ENCODE results near the gene HNRNPA3. TPM values are rescaled to one million over a fixed set of nuclear protein-coding genes. Genes with fewer than 3 reads are reported as not detected.

HNRNPA3 gene
- total RNA-seq, 1 experiment from 2014 or later: 406 TPM

DNA sequence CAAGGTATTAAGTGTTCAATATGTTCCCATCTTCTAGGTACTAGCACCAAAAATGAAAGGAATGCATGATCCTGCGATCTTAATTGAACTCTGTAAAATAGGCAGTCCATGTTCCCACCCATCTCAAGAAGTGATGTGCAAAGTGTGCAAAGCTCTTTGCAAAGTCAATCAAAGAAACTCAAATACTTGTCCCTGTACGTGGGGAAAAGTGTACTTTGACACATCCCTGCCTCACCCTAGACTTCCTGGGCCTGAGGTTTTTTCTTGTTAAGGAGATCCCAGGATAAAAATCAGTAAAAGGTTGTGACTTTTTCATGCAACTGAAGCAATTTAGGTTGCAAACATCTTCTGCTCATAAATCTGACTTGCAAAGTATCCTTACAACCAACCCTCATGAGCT lies 25.3 kb downstream of the HNRNPA3 start (continued):
- TF ChIP-seq STAT6 (CRISPR knock-in tag; conservative IDR thresholded peaks at IDR 0.05; ENCODE audit: low read depth): no peak

- no peak for ATAC-seq
- H3K9me3 Mint-ChIP-seq: no peaks in the 10 kb centered on the region
- H3K4me1 Mint-ChIP-seq: peaks cover 41% of the 10 kb centered on the region
- H3K27ac Mint-ChIP-seq: no peak overlapping the region; the same call in 1 of the 2 replicates
- no peaks in the 10 kb centered on the region for H3K27me3 Mint-ChIP-seq (ENCODE audit: low read depth)
- ChIA-PET POLR2A (interaction anchor here (1.1 kb wide), 1 partner anchor 17 kb away, joined by 3 read pairs; no protein-coding TSS in a partner anchor), CTCF (interaction anchor here (1.2 to 2.0 kb wide), 2 partner anchors 16 to 74 kb away, joined by 5 to 10 read pairs; no protein-coding TSS in a partner anchor)
- no peak for DNase-seq (ENCODE audit: low spot score)
- H3K36me3 Mint-ChIP-seq: no peaks in the 10 kb centered on the region
- TF ChIP-seq ZNF138 (CRISPR knock-in tag; conservative IDR thresholded peaks at IDR 0.05): no peak
- TF ChIP-seq ZBTB21 (CRISPR knock-in tag; IDR thresholded peaks at IDR 0.05; ENCODE audit: borderline replicate concordance): no peak
- no peak for TF ChIP-seq GTF2I (CRISPR knock-in tag; conservative IDR thresholded peaks at IDR 0.05)
- TF ChIP-seq ZNF263 (CRISPR knock-in tag; IDR thresholded peaks at IDR 0.05; ENCODE audit: low read depth): no peak
- TF ChIP-seq OVOL2 (CRISPR knock-in tag; IDR thresholded peaks at IDR 0.05; ENCODE audit: borderline replicate concordance): no peak
- TF ChIP-seq SP1 (CRISPR knock-in tag; conservative IDR thresholded peaks at IDR 0.05): no peak
- no peak for TF ChIP-seq TEAD1 (CRISPR knock-in tag; IDR thresholded peaks at IDR 0.05)
- no peak for TF ChIP-seq NR3C1 (CRISPR knock-in tag; conservative IDR thresholded peaks at IDR 0.05; ENCODE audit: low read depth)
- TF ChIP-seq RELA (CRISPR knock-in tag; IDR thresholded peaks at IDR 0.05; ENCODE audit: borderline replicate concordance): no peak
- no peak for TF ChIP-seq ETV6 (CRISPR knock-in tag; IDR thresholded peaks at IDR 0.05)
- TF ChIP-seq MYBL2 (CRISPR knock-in tag; IDR thresholded peaks at IDR 0.05): no peak
- TF ChIP-seq, protein P1, sequence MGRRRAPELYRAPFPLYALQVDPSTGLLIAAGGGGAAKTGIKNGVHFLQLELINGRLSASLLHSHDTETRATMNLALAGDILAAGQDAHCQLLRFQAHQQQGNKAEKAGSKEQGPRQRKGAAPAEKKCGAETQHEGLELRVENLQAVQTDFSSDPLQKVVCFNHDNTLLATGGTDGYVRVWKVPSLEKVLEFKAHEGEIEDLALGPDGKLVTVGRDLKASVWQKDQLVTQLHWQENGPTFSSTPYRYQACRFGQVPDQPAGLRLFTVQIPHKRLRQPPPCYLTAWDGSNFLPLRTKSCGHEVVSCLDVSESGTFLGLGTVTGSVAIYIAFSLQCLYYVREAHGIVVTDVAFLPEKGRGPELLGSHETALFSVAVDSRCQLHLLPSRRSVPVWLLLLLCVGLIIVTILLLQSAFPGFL (CRISPR knock-in tag; IDR thresholded peaks at IDR 0.05; ENCODE audit: borderline replicate concordance): no peak
- no peak for TF ChIP-seq ATF2 (CRISPR knock-in tag; IDR thresholded peaks at IDR 0.05; ENCODE audit: borderline replicate concordance, low read depth)
- no peak for TF ChIP-seq ARID4B (CRISPR knock-in tag; IDR thresholded peaks at IDR 0.05; ENCODE audit: borderline replicate concordance)
- no peak overlapping the region for H3K4me3 Mint-ChIP-seq
These were observed 26.5 kb downstream of the HNRNPA3 start for GRCh38 chr2:177239053-177239452.

Measured in WTC11 (cell line).